Fibroblast of skin of back (primary cell): Measurements from ENCODE around the gene MATK.
"Not testable (repeated sequence)": the region's sequence is repeated elsewhere in the genome, so short reads cannot be mapped to it uniquely, and the experiment has no call there.

Experiments used
- DNase-seq: peaks from one replicate; pipeline ENCODE4 v3.0.0-alpha.2; 2013

Gene MATK

GRCh38 chr19:3816148-3816547 is 30.0 kb upstream of the MATK start:
- not testable (repeated sequence) for DNase-seq

- no peak for DNase-seq
Observed at GRCh38 chr19:3814648-3815047, 28.5 kb upstream of the MATK start.

- DNase-seq, result no peak
Observed at GRCh38 chr19:3813473-3814392, 27.6 kb upstream of the MATK start.

GRCh38 chr19:3810708-3811355 is 24.7 kb upstream of the MATK start:
- no peak for DNase-seq

- no peak for DNase-seq
Observed at GRCh38 chr19:3809881-3810707, 23.9 kb upstream of the MATK start.

GRCh38 chr19:3808420-3809143 is 22.4 kb upstream of the MATK start:
- DNase-seq, result no peak

- DNase-seq, result no peak
Observed at GRCh38 chr19:3807574-3808354, 21.6 kb upstream of the MATK start.

- no peak for DNase-seq
Observed at GRCh38 chr19:3807131-3807480, 20.9 kb upstream of the MATK start.

GRCh38 chr19:3805859-3806258 is 19.7 kb upstream of the MATK start:
- DNase-seq, result no peak

GRCh38 chr19:3804429-3804828 is 18.2 kb upstream of the MATK start:
- no peak for DNase-seq

- no peak for DNase-seq
Observed at GRCh38 chr19:3803986-3804385, 17.8 kb upstream of the MATK start.

- DNase-seq, result no peak
Observed at GRCh38 chr19:3803114-3803888, 17.1 kb upstream of the MATK start.

GRCh38 chr19:3801412-3802096 is 15.4 kb upstream of the MATK start:
- no peak for DNase-seq

GRCh38 chr19:3800996-3801395 is 14.8 kb upstream of the MATK start:
- DNase-seq, result no peak

GRCh38 chr19:3798137-3798536 is 12.0 kb upstream of the MATK start:
- no peak for DNase-seq

GRCh38 chr19:3796358-3796757 is 10.2 kb upstream of the MATK start:
- DNase-seq, result no peak

GRCh38 chr19:3793799-3794198 is 7.6 kb upstream of the MATK start:
- DNase-seq, result no peak

GRCh38 chr19:3792114-3792513 is 5.9 kb upstream of the MATK start:
- DNase-seq, result no peak

GRCh38 chr19:3790941-3791340 is 4.8 kb upstream of the MATK start:
- no peak for DNase-seq

- DNase-seq, result no peak
Observed at GRCh38 chr19:3790209-3790734, 4.1 kb upstream of the MATK start.
